ENCODE measurements around the gene SPRTN.

Gene SPRTN, protein sequence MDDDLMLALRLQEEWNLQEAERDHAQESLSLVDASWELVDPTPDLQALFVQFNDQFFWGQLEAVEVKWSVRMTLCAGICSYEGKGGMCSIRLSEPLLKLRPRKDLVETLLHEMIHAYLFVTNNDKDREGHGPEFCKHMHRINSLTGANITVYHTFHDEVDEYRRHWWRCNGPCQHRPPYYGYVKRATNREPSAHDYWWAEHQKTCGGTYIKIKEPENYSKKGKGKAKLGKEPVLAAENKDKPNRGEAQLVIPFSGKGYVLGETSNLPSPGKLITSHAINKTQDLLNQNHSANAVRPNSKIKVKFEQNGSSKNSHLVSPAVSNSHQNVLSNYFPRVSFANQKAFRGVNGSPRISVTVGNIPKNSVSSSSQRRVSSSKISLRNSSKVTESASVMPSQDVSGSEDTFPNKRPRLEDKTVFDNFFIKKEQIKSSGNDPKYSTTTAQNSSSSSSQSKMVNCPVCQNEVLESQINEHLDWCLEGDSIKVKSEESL
- 22.5 to 29.9 (median 25.4) reads per million in 3 experiments for total RNA-seq

DNA sequence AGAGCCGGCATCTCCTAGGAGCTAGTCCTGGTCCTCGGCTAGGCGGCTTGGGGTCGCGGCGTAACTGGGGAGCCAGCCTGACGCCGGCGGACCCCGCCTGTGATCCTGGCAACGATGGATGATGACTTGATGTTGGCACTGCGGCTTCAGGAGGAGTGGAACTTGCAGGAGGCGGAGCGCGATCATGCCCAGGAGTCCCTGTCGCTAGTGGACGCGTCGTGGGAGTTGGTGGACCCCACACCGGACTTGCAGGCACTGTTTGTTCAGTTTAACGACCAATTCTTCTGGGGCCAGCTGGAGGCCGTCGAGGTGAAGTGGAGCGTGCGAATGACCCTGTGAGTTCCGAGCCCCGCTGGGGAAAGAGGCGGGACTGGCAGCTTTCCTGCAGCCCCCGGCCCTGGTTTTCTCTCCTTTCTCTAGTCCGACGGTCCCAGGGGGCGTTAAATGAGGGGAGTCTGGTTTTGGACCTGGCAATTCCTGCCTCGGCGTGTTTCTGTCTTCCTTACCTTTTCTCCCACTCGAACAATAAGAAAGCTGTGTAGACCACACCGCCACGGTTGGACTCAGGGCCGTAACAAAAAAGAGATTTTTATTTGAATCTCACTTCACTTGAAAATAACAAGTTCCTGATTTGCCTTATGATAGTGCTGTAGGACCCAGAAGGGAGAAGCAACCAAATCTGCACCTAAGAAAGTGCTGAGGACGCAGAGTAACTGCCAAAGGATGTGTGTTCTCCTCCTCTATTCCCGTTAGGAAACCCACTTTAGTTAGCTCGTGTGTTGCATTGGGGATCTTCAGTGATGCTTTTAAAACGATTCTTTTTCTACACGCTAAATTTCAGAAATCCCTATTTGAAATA is at the start of gene SPRTN:
TSS of gene SPRTN (plus strand) at position 24 of the 859 bp plus-strand sequence. CDS start at position 115, 91 bp downstream.
- DNase-seq, result no peak

DNA sequence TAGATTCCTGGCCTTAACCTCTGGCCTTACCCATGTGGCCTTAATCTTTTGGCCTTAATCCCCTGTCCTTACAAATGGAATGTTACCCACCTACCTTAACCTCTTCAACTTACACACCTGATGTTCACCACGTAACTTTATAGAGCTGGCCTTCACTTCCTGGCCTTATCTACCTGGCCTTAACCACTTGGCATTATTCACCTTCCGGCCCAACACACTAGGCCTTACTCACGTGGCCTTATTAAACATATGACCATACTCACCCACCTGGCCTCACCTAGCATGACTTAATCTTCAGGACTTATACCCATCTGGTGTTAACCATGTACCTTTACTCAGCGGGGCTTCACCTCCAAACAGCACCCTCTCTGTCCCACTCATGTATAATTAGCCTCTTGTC is 42.2 kb upstream of the SPRTN start:
- DNase-seq, result no peak

DNA sequence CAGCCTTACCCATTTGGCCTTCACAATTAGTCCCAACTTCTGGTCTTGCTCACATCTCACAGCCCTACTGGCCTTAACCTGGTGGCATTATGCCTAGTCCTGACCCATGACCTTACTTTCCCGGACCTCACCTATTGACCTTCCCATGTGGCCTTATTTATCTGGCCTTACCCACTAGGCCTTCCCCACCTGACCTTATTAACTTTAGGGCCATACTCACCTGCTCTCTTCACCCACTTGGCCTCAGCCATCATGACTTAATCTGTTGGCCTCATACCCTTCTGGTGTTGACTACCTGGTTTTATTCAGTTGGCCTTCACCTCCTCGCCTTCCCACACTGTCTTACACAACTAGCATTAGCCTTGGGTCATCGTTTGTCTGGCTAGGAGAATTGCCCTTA is 36.1 kb upstream of the SPRTN start:
- DNase-seq, result no peak

DNA sequence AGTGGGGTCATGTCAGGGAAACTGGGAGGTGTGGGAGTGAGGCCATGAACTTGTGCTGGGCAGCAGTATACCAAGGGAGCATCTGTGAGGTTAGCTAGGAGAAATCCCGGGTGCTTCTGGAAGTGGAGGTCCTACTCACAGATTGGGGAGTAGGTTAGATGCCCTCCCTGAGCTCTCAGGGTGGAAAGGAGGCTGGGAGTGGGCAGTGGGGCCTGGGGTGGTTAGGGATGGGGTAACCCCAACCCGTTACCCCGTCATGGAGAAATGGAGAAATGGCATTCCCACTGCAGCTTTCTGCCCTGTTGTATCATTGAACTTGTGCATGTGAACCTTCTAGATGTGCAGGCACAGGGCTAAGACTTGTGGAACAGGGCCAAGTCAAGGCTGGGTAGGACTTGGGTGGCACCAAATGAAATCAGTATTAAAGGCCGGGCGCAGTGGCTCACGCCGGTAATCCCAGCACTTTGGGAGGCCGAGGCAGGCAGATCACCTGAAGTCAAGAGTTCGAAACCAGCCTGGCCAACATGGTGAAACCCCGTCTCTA is 27.6 kb upstream of the SPRTN start:
- DNase-seq, result no peak

DNA sequence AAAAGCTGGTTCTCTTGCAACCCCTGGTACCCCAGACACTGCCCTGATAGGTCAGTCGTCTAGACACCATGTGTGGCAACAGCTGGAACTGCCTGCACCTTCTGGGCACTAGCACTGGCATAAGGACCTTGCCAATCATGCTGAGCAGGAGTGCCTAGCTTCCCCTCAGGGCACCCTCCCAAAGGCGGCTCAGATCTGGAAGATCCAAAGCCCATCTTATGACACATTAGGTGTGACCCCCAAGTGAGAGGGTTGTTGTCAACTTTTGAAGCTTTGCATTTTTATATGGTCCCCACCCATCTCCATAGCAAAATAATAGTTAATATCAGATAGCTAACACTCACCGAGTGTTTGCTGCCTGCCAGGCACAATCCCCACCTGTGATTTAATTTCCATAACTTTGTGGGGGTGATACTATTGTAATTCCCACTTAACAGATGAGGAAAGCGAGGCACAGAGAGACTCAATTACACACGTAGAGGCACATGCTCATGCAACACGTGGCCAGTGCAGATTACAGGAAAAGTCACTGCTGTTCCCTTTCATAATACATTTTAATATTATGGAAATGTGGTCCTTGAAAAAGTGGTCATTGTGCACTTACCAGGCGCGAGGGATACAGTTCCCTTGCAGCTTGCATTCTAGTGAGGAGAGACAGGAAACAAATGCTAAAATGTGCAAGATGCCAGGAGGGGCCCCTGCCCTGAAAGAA is 26.2 kb upstream of the SPRTN start:
- no peak for DNase-seq

DNA sequence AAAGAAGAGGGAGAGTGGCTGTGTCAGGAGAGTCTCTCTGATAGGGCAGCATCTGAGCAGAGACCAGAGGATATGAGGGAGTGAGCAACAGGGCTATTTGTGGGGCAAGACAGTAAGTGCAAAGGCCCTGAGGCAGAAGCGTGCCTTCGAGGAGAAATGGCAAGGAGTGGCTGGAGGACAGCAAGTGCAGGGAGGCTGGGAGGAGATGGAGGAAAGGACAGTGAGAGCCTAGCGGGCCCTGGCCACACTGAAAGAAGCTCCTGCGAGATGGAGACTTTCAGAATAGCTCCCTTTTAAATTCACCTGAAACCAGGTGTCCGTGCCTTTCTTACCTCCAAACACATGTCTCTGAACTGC is 25.7 kb upstream of the SPRTN start:
- DNase-seq, result no peak

DNA sequence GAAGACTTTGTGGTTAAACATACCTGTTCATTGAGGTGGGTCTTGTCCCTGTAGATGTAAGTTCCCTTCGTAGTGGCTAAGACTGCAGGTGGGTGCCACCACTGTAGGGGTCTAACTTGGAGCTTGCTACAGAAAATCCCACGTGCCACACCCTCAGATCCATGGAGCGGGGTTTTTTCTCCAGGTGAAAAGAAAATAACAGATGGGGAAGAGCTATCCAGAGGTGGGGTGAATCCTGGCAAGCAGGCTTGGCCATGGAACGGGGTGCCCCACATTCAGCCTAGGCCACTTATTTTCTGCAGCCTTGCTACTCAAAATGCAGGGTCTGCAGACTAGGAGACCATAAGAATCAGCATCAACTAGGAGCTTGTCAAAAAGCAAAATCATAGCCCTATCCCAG is 24.4 kb upstream of the SPRTN start:
- DNase-seq, result no peak

DNA sequence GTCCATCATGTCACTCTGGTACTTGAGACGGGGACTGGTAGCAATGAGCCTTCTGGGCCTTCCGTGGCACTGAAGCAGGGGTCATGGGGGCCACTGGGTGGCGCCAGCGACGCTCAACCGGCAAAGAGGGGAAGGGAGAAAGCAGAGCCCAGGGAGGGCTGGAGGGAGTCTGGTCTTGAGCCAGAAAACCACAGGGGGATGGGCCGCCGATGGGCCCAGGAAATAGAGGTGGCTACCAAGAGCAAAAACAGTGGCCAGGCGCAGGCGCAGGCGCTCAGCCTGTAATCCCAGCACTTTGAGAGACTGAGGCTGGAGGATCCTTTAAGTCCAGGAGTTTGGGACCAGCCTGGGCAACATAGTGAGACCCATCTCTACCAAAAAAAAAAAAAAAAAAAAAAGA is 22.2 kb upstream of the SPRTN start:
- DNase-seq, result no peak

DNA sequence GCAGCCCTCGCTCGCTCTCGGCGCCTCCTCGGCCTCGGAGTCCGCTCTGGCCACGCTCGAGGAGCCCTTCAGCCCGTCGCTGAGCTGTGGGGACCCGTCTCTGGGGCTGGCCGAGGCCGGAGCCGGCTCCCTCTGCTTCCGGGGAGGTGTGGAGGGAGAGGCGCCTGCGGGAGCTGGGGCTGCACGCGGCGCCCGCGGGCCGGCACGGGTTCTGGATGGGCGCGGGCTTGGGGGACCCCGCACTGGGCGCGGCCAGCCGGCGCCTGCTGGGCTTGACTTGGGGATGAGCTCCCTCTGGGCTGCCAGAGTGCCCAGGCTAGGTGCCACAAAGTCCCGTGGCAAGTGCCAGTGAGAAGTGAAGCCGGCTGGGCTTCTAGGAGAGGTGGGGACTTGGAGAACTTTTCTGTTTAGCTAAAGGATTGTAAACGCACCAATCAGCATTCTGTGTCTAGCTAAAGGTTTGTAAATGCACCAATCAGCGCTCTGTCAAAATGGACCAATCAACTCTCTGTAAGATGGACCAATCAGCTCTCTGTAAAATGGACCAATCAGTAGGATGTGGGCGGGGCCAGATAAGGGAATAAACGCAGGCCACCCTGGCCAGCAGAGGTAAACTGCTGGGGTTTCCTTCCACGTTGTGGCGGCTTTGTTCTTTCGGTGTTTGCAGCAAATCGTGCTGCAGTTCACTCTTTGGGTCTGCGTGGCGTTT is 20.6 kb upstream of the SPRTN start:
- no peak for DNase-seq

DNA sequence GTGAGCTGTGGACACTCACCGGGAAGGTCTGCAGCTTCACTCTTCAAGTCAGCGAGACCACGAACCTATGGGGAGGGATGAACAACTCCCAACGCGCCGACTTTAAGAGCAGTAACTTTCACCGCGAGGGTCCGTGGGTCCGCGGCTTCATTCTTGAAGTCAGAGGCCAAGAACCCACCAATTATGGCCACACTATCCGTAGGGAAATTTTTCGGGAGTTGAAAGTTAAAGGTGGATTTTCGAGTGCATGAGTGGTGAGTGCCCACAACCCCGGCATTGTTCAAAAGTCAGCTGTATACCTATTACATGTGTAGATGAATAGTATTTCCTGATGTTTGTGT is 20.1 kb upstream of the SPRTN start:
- DNase-seq, result no peak

DNA sequence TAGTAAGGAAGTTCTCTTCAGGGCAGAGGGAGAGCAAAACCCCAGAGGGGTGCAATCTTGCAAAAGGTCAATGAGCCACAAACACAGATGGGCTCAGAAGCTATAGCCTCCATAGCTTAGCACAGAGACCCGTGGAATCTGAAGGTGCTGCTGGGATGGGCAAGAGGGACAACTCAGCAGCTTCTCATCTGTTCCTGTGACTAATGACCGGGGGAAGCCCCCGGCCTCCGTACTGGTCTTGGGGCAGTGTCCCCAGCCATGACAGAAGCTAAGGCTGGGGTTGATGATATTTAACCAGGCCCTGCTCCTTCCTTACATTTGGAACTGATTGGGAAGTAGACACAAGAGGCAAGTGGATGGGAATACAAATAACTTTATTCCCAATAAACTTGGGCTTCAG is 19.5 kb upstream of the SPRTN start:
- no peak for DNase-seq

DNA sequence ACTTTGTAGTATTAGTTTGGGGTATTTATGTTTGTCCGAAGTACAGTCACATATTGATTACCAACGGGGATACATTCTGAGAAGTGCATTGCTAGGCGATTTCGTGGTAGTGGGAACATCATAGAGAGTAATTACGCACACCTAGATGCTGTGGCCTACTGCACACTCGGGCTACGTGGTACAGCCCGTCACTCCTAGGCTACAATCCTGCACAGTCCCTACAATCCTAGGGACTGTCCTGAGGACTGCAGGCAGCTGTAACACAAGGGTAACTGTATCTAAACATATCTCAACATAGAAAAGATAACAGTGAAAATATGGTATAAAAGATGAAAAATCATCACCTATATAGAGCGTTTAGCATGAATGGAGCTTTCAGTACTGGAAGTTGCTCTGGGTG is 19.0 kb upstream of the SPRTN start:
- no peak for DNase-seq

DNA sequence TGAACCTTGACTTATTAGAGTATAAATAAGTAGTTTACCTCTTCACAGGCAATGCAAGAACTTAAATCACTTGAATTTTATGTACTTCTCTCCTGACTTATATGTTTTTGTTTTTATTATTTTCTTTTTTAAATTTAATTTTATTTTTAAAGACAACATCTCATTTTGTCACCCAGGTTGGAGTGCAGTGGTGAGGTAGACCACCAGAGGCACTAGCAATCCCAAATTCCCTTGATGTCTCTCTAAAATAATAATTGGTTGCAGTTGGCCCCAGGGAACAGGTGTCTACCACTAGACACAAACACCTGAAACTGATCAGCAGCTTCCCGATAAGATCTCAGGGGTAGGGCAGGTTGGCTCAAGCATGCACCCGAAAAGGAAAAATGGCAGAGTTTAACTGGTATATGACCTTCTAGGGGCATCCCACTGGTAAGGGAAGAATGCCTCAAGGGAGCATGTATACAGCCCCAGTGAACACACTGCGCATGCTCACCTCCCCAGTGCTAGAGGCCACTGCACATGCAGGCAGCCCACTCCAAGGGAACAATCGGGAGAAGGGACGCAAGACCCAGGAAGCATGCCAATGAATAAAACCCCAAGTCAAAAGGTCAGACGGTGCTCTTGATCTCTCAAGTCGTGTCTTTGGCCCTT is 15.1 kb upstream of the SPRTN start:
- no peak for DNase-seq

DNA sequence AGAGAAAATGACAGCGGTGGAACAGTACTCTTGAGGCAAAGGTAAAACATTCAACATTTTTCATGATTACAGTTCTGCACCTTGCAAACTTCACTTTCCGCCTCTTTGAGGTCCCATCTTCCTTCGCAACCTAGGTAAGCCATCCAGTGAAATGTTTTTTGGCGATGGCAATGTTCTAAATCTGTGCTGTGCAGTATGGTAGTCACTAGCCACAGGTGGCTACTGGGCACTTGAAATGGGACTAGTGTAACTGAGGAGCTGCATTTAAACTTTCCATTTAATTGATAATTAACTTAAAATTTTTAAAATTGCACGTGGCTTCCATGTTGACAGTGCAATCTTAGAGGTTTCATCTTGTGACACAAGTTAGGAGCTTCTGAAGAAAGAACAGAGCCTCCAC is 13.4 kb upstream of the SPRTN start:
- DNase-seq, result no peak

DNA sequence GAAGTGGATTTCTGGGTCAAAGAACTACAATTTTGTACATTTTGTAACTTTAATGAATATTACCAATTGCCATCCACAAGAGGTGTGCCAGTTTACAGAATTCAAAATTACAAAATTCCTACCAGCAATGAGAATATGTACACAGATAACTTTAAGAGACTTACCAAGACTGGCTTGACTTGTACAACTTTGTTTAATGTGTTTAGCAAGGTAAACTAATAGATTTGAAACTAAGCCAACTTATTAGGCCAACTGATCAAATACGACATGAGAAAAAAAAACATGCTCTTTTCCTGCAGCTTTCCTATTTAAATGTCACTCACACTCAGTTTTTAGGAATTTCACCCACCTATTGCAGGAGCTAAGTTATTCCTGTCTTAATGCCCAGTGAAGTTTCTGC is 11.8 kb upstream of the SPRTN start:
- no peak for DNase-seq

DNA sequence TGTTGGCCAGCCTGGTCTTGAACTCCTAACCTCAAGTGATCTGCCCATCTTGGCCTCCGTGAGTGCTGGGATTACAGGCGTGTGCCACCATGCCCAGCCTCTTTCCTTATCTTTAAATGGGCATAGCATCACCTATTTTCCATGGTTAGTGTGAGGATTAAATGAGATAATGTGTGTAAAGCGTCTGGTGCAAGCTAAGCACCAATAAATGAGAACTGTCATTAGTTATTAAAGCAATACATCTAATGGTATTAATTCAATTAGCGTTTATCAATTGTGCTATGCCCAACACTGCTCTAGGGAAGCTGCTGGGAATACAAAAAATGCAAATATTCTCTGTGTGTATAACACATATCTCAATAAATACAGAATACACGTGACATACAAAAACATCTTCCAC is 10.5 kb upstream of the SPRTN start:
- DNase-seq, result no peak

DNA sequence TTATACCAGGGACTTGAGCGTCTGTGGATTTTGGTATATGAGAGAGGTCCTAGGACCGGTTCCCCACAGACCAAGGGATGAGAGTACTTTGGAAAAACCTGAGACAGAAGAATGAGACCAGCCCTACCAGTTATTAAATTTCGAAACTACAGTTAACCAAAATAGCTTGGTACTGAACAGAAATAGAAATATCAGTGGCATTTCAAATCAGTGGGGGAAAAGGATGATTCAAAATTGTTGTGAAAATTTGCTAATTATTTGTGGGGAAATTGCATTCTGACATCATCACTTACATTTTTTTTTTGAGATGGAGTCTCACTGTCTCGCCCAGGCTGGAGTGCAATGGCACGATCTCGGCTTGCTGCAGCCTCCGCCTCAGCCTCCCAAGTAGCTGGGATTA is 8.6 kb upstream of the SPRTN start:
- DNase-seq, result no peak

DNA sequence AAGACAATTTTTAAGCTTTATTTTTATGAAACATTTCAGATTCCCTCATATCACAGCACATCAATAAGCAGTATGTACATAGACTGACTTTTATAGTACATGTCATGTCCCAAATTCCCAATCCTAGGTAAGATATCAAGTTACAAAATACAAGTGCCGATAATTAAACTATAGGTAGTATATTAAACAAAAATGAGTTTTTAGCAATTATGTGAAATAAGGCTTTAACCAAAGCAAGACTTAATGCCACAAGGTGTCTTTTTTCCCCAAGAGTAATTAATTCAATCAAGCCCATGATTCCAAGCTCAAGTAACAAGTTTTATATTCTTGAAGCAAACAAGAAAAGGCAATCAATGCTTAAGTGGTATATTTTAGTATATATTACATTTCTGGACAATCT is 5.3 kb upstream of the SPRTN start:
- DNase-seq, result no peak

DNA sequence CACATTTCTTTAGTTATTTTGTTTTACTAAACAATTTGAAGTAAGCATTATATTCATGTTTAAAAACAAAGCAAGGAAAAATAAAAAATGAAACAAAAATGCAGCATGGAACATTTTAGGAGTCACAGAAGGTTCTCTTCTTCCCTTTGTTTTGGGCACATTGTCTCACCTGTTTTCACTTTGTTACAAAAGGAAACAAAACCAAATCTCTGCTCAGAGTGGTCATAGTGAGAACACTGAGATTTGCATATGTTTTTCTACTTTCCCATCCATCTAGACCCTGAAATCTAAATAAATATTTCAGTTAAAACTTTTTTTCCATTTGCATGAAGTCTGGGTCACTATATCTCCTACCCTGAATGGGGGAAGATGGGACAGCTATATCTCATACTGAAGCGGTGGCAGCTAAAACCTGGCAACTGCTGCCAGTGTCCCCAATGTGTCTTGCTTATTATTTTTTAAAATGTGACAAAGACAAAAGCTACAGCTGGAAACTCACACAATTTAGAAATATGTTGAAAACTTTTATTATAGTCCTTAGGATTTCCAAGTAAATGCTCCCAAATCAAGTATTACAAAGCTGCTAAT is 3.9 kb upstream of the SPRTN start:
- no peak for DNase-seq

DNA sequence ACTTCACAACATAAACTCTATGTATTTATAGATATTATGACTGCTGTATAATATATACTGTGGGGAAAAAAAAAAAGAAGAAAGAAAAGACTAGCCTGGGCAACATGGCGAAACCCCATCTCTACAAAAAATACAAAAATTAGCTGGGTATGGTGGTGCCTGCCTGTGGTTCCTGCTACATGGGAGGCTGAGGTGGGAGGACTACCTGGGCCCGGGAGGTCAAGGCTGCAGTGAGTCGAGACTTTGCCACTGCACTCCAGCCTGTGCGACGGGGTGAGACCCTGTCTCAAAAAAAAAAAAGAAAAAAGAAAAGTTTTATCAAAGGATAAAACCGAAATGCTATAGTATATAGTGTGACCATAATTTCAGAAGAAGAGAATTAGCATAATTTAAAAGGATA is 3.1 kb upstream of the SPRTN start:
- DNase-seq, result no peak

Data from central memory CD4-positive, alpha-beta T cell (primary cell).